Smooth muscle cell of trachea (primary cell): Measurements from ENCODE around the gene ZNF37A. TPM values are rescaled to one million over a fixed set of nuclear protein-coding genes. Genes with fewer than 3 reads are reported as not detected.

Experiments
- total RNA-seq: library from RNA; depleted of rRNA; stranded (reverse); fragments of >200 nt; gene quantifications from 2 replicates; pipeline ENCODE4 v1.2.1, GENCODE V29; 2014

Gene ZNF37A
- total RNA-seq = 12.8 and 15.5 TPM in 2 replicates

GRCh38 chr10:38094158-38094926 lies at the start of gene ZNF37A:
Gene ZNF37A, plus strand, starts transcription at chr10:38094337. Its CDS starts 2,281 bp downstream, at chr10:38096618.

Other genes with a start within 250 kb of the ZNF37A start
- gene ZNF248, start 236.7 kb upstream of the ZNF37A start, total RNA-seq = 10.4 and 12.5 TPM in 2 replicates
- 11.6 and 14.0 TPM in 2 replicates for gene ZNF25, start 117.7 kb upstream of the ZNF37A start, total RNA-seq
- 9.9 and 15.3 TPM in 2 replicates for gene ZNF33A, start 83.7 kb upstream of the ZNF37A start, total RNA-seq